ENCODE data around the gene SPRR2A.
"Not testable (repeated sequence)": the region's sequence is repeated elsewhere in the genome, so short reads cannot be mapped to it uniquely, and the experiment has no call there.

The SPRR2A gene

DNA sequence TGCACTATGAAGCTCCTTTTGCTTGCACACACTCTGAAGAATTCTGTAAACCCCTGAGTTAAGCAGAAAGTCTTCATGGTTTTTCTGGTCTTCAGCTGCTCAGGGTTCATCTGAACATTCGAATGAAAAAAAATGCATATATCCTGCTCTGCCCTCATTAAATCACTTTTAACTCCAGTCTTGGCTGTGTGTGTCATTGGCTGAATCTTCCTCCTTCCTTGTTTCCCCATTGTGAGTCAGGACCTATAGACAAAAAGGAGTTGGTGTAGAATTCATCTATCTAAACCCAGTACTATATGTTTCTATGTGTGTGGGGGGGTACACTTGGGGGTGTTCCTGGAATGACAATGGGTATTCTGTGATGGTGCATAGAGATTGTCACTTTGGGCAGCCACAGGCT lies 32.9 kb downstream of the SPRR2A start:
- DNase-seq = no peak

DNA sequence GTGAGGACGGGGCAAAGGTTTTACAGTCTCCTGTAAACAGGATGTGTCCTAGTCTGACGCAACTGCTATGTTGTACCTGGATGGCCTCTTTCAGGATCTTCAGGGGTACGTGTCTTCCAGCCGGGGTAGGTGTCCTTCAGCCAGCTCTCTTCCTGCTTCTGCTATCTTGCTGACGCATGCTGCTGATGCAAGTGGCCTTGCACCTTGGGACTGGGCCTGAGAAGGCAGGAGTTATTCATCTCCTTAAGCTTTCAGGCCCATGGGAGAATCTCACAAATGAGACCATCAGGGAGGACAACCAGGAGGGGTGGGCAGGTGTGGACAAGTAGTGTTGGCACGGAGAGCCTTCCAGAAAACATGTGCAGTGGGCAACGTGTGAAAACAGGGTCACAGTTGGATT lies 34.2 kb downstream of the SPRR2A start:
- no peak for DNase-seq

DNA sequence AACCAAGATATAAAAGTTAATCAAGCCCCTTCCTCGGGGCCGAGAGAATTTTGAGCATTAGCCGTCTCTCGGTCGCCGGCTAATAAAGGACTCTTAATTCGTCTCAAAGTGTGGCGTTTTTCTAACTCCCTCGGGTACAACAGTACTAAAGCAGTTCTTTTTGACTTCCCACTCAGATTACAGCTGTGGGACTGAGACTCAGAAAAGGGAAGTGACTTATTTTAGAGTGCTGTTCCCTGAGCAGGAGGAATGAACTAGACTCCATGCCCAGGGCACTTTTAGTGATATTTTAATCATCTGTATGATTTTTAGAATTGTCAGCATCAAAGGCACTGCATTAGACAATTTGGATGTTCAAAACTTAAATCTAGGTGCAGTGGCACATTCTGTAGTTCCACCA lies 35.0 kb downstream of the SPRR2A start:
- not testable (repeated sequence) for DNase-seq

DNA sequence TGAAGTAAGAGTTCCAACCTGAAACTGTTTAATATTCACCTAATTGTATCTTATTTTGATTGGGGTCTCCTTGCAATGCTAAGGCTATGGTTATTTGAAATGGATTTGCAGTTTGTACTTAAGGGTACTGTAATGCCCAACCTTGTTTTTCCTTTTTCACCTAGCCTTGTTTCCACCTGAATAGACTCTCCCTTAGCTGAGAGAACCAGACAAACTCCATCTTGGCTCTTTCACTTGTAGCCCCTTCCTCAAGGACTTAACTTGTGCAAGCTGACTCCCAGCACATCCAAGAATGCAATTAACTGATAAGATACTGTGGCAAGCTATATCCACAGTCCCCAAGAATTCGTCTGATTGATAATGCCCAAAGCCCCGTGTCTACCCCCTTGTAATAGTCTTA lies 35.5 kb downstream of the SPRR2A start:
- DNase-seq = not testable (repeated sequence)

GRCh38 chr1:153011235-153011758 lies 46.0 kb downstream of the SPRR2A start:
- not testable (repeated sequence) for DNase-seq
